Smooth muscle cell (in vitro differentiated cells): ENCODE results near the gene UROC1. TPM values are rescaled to one million over a fixed set of nuclear protein-coding genes. Genes with fewer than 3 reads are reported as not detected.

Source experiments
- DNase-seq: peaks from one replicate; lab custom pipeline; 2025; ENCODE audit not compliant: unreplicated experiment; lab: John Stamatoyannopoulos, UW
- H2AFZ ChIP-seq: fragments of 200-600 bp; sonication (generic); 2 replicates; pipeline ENCODE4 v1.6.0; 2016; ENCODE audit warnings: antibody characterized with exemption, low read depth, mild to moderate bottlenecking
- H3F3A ChIP-seq: fragments of 200-600 bp; sonication (generic); 2 replicates; pipeline ENCODE4 v1.6.0; 2017; ENCODE audit warnings: antibody characterized with exemption, low read depth
- H3K27ac ChIP-seq: fragments of 200-600 bp; sonication (generic); 2 replicates; pipeline ENCODE4 v1.5.1; 2016; ENCODE audit warnings: low read depth, mild to moderate bottlenecking
- H3K27me3 ChIP-seq: fragments of 200-600 bp; sonication (generic); 2 replicates; pipeline ENCODE4 v1.6.1; 2016; ENCODE audit warnings: low read depth, mild to moderate bottlenecking
- H3K36me3 ChIP-seq: fragments of 200-600 bp; sonication (generic); 2 replicates; pipeline ENCODE4 v1.5.1; 2016; ENCODE audit warnings: low read depth
- H3K4me1 ChIP-seq: fragments of 200-600 bp; sonication (generic); 2 replicates; pipeline ENCODE4 v1.5.1; 2016; ENCODE audit warnings: low read depth
- H3K4me2 ChIP-seq: fragments of 200-600 bp; sonication (generic); 2 replicates; pipeline ENCODE4 v1.6.0; 2016; ENCODE audit warnings: mild to moderate bottlenecking
- H3K4me3 ChIP-seq: fragments of 200-600 bp; sonication (generic); 2 replicates; pipeline ENCODE4 v1.5.1; 2016; ENCODE audit warnings: mild to moderate bottlenecking
- H3K79me2 ChIP-seq: fragments of 200-600 bp; sonication (generic); 2 replicates; pipeline ENCODE4 v1.6.0; 2016; ENCODE audit warnings: low read depth, mild to moderate bottlenecking
- H3K9ac ChIP-seq: fragments of 200-600 bp; sonication (generic); 2 replicates; pipeline ENCODE4 v1.6.0; 2016; ENCODE audit warnings: low read depth
- H3K9me3 ChIP-seq: fragments of 200-600 bp; sonication (generic); replicated peaks from 2 replicates; pipeline ENCODE4 v1.5.1; 2016; ENCODE audit warnings: low read depth
- H4K20me1 ChIP-seq: fragments of 200-600 bp; sonication (generic); 2 replicates; pipeline ENCODE4 v1.6.0; 2016; ENCODE audit warnings: low read depth
- CTCF ChIP-seq: fragments of 200-600 bp; sonication (generic); IDR thresholded peaks from 2 replicates; pipeline ENCODE4 v1.5.1; 2017; ENCODE audit warnings: borderline replicate concordance, mild to moderate bottlenecking, antibody characterized with exemption; ENCODE audit not compliant: insufficient read depth, poor library complexity, severe bottlenecking
- WGBS: methylation state at CpG from one replicate; pipeline ENCODE4 v1.1.7; 2016; ENCODE audit warnings: low lambda C conversion rate; 5-methylcytosine and 5-hydroxymethylcytosine counted together
- polyA plus RNA-seq: library from polyadenylated mRNA; unstranded; fragments of >200 nt; fragmentation: Nextera tagmentation; extraction: Ambion mirVana; gene quantifications from 2 replicates; pipeline ENCODE4 v1.2.1, GENCODE V29; 2016
- total RNA-seq: library from RNA; depleted of rRNA; stranded (reverse); fragments of >200 nt; gene quantifications from 2 replicates; pipeline ENCODE4 v1.2.3, GENCODE V29; 2014

The UROC1 gene
- total and polyA plus RNA-seq, 2 experiments from 2014 or later = not detected

- H4K20me1 ChIP-seq = no peaks in the 10 kb centered on the region
- no peak overlapping the region for H3K4me3 ChIP-seq
- H3K27me3 ChIP-seq = no peaks in the 10 kb centered on the region
- no peak for TF ChIP-seq CTCF
- H3F3A ChIP-seq = no peaks in the 10 kb centered on the region
- no peaks in the 10 kb centered on the region for H3K36me3 ChIP-seq
- H3K4me1 ChIP-seq = no peaks in the 10 kb centered on the region
- no peak overlapping the region for H2AFZ ChIP-seq
- H3K79me2 ChIP-seq = no peaks in the 10 kb centered on the region
- no peak for DNase-seq
- no peaks in the 10 kb centered on the region for H3K9me3 ChIP-seq
- 87% methylated on average over 14 of the region's 14 CpGs for WGBS
- H3K9ac ChIP-seq = no peak overlapping the region
- H3K27ac ChIP-seq = no peak overlapping the region
- H3K4me2 ChIP-seq = no peak overlapping the region
Observed at GRCh38 chr3:126493051-126493450, 24.5 kb downstream of the UROC1 start.

- no peaks in the 10 kb centered on the region for H3K27me3 ChIP-seq
- DNase-seq = no peak
- no peak for TF ChIP-seq CTCF
- H3K9me3 ChIP-seq = no peaks in the 10 kb centered on the region
- H3K27ac ChIP-seq = no peak overlapping the region
- H3F3A ChIP-seq = no peaks in the 10 kb centered on the region
- H3K36me3 ChIP-seq = no peaks in the 10 kb centered on the region
- H4K20me1 ChIP-seq = no peaks in the 10 kb centered on the region
- no peak overlapping the region for H3K4me3 ChIP-seq
- 94% methylated on average over 21 of the region's 21 CpGs for WGBS
- no peak overlapping the region for H2AFZ ChIP-seq
- no peak overlapping the region for H3K9ac ChIP-seq
- H3K4me1 ChIP-seq = no peaks in the 10 kb centered on the region
- no peak overlapping the region for H3K4me2 ChIP-seq
- H3K79me2 ChIP-seq = no peaks in the 10 kb centered on the region
Observed at GRCh38 chr3:126491221-126492013, 26.2 kb downstream of the UROC1 start.

- no peak for TF ChIP-seq CTCF
- Histone ChIP-seq H3K4me1 (no peaks in the 10 kb centered on the region), H3K4me2 (no peak overlapping the region), H3K27ac (no peak overlapping the region), H3F3A (no peaks in the 10 kb centered on the region), H4K20me1 (no peaks in the 10 kb centered on the region), H3K9ac (no peak overlapping the region), H3K79me2 (no peaks in the 10 kb centered on the region), H3K9me3 (no peaks in the 10 kb centered on the region), H2AFZ (no peak overlapping the region), H3K27me3 (no peaks in the 10 kb centered on the region), H3K4me3 (no peak overlapping the region), H3K36me3 (no peaks in the 10 kb centered on the region)
- WGBS = 82% methylated on average over 6 of the region's 6 CpGs
- no peak for DNase-seq
Observed at GRCh38 chr3:126490619-126491018, 27.0 kb downstream of the UROC1 start.

- no peak for TF ChIP-seq CTCF
- H3K36me3 ChIP-seq = no peaks in the 10 kb centered on the region
- WGBS = 94% methylated on average over 16 of the region's 16 CpGs
- H3K4me3 ChIP-seq = no peak overlapping the region
- H3K27me3 ChIP-seq = no peaks in the 10 kb centered on the region
- H3K79me2 ChIP-seq = no peaks in the 10 kb centered on the region
- H3K9ac ChIP-seq = no peak overlapping the region
- H2AFZ ChIP-seq = no peak overlapping the region
- no peak overlapping the region for H3K27ac ChIP-seq
- H3F3A ChIP-seq = no peaks in the 10 kb centered on the region
- H3K4me2 ChIP-seq = no peak overlapping the region
- H4K20me1 ChIP-seq = no peaks in the 10 kb centered on the region
- H3K9me3 ChIP-seq = no peaks in the 10 kb centered on the region
- H3K4me1 ChIP-seq = no peaks in the 10 kb centered on the region
- DNase-seq = no peak
Observed at GRCh38 chr3:126488886-126489569, 28.5 kb downstream of the UROC1 start.
